PC-9 (cell line): ENCODE results near the gene TESMIN. TPM values are rescaled to one million over a fixed set of nuclear protein-coding genes. Genes with fewer than 3 reads are reported as not detected.

Experiments
- BruUV-seq: library from RNA; stranded (reverse); fragments of 400-500 nt; replicated peaks from 2 replicates; lab custom pipeline; 2021; lab: Mats Ljungman, UMichigan
- CTCF ChIA-PET: fragments of 300-600 bp; sonication (Branson Sonifier 250); formaldehyde crosslinking; loops from one replicate; lab custom pipeline; 2022; ENCODE audit warnings: antibody characterized with exemption; lab: Charles Lee
- POLR2A ChIA-PET: fragments of 300-600 bp; sonication (Branson Sonifier 250); formaldehyde crosslinking; loops from one replicate; lab custom pipeline; 2022; ENCODE audit warnings: antibody characterized with exemption; ENCODE audit not compliant: unreplicated experiment; lab: Charles Lee
- DNase-seq, 2 experiments: peaks; one replicate each; pipeline versions ENCODE4 v3.0.0 to v3.0.0-alpha.2; 2015 to 2022; ENCODE audit warnings: mixed read lengths in 1 of 2
- H2AFZ ChIP-seq: fragments of 200-600 bp; sonication (generic); 2 replicates; pipeline ENCODE4 v1.8.1; 2017; ENCODE audit warnings: antibody characterized with exemption
- H3F3A ChIP-seq: fragments of 200-600 bp; sonication (generic); 2 replicates; pipeline ENCODE4 v1.8.1; 2017; ENCODE audit warnings: antibody characterized with exemption, mild to moderate bottlenecking, low read depth; ENCODE audit not compliant: insufficient read depth
- H3K27ac ChIP-seq: fragments of 200-600 bp; sonication (generic); 2 replicates; pipeline ENCODE4 v1.6.1; 2016; ENCODE audit warnings: mixed run types
- H3K27me3 ChIP-seq: fragments of 200-600 bp; sonication (generic); 2 replicates; pipeline ENCODE4 v1.6.1; 2016; ENCODE audit warnings: low read depth, mixed run types; ENCODE audit not compliant: insufficient read depth
- H3K36me3 ChIP-seq: fragments of 200-600 bp; sonication (generic); 2 replicates; pipeline ENCODE4 v1.6.1; 2016; ENCODE audit warnings: low read depth, mixed run types
- H3K4me1 ChIP-seq: fragments of 200-600 bp; sonication (generic); replicated peaks from 2 replicates; pipeline ENCODE4 v1.6.1; 2016; ENCODE audit warnings: mixed run types; ENCODE audit not compliant: insufficient read depth
- H3K4me2 ChIP-seq: fragments of 200-600 bp; sonication (generic); 2 replicates; pipeline ENCODE4 v1.6.1; 2017; ENCODE audit warnings: mixed run types
- H3K4me3 ChIP-seq: fragments of 200-600 bp; sonication (generic); 2 replicates; pipeline ENCODE4 v1.6.1; 2016; ENCODE audit warnings: mixed run types
- H3K79me2 ChIP-seq: fragments of 200-600 bp; sonication (generic); 2 replicates; pipeline ENCODE4 v1.6.1; 2017; ENCODE audit warnings: low read depth, mixed run types
- H3K9me2 ChIP-seq: fragments of 200-600 bp; sonication (generic); 2 replicates; pipeline ENCODE4 v1.8.1; 2017; ENCODE audit warnings: mild to moderate bottlenecking; ENCODE audit not compliant: insufficient read depth
- H3K9me3 ChIP-seq: fragments of 200-600 bp; sonication (generic); 2 replicates; pipeline ENCODE4 v1.8.1; 2016; ENCODE audit warnings: low read depth; ENCODE audit not compliant: insufficient read depth
- H4K20me1 ChIP-seq: fragments of 200-600 bp; sonication (generic); 2 replicates; pipeline ENCODE4 v1.8.1; 2017; ENCODE audit not compliant: insufficient read depth
- EZH2 ChIP-seq: fragments of 200-600 bp; sonication (generic); IDR thresholded peaks from 2 replicates; pipeline ENCODE4 v1.8.0; 2017; ENCODE audit warnings: antibody characterized with exemption, low read depth
- intact Hi-C: fragments of 100-400 bp; cut with micrococcal nuclease; formaldehyde crosslinking; loops from one replicate; pipeline ENCODE4 v1.10.0; 2022; ENCODE audit not compliant: unreplicated experiment
- total RNA-seq: library from RNA; stranded (reverse); gene quantifications from 2 replicates; pipeline ENCODE4 v1.2.3, GENCODE V29; 2021
- TF ChIP-seq, protein P1 (sequence below): fragments of 200-600 bp; sonication (generic); conservative IDR thresholded peaks from 2 replicates; pipeline ENCODE4 v1.6.1; 2017; ENCODE audit warnings: mixed run types, antibody characterized with exemption, mild to moderate bottlenecking, moderate library complexity

TESMIN gene
- total RNA-seq, 1 experiment from 2014 or later = 23.9 TPM

DNA sequence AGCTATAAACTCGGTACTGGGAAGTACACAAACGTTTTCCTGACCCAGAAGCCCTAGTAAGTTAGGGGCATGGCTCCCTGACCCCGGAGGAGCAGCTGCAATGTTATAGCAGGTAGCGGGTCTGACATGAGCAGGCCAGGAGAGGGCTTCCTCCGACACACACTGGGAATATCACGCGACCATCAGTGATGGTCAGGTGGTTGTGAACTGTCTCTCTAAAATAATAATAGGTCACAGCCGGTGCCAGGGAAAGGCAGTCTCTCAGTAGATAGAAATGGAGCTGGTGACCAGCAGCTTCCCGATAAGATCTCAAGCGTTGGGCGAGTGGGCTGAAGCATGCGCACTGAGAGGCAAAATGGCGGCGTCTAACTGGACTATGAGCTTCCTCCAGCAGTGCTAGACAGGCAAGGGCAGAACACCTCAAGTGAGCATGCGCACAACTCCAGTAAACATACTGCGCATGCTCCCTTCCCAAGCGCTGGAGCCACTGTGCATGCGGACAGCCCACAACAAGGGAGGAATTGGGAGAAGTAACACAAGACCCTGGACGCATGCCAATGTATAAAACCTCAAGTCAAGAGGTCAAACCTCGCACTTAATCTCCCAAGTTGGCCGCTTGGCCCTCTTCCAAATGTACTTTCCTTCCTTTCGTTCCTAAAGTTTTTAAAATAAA, 22.3 kb upstream of the TESMIN start:
- Histone ChIP-seq H3K9me3 (no peaks in the 10 kb centered on the region), H3K27ac (no peak overlapping the region), H3K27me3 (no peaks in the 10 kb centered on the region), H3K4me2 (no peak overlapping the region), H2AFZ (no peak overlapping the region), H3K36me3 (0 out of 2 replicates have a peak, but pooled peaks cover 5% of the 10 kb centered on the region), H3K4me1 (peaks cover 29% of the 10 kb centered on the region), H3K4me3 (no peak overlapping the region), H3K9me2 (no peaks in the 10 kb centered on the region), H3F3A (peaks cover 34% of the 10 kb centered on the region), H3K79me2 (no peaks in the 10 kb centered on the region), H4K20me1 (no peaks in the 10 kb centered on the region)
- POLR2A ChIA-PET = no interaction called here
- BruUV-seq = no TSS peak
- DNase-seq = no peak
- intact Hi-C loops = no loop called here
- CTCF ChIA-PET = no interaction called here
- TF ChIP-seq EZH2 = no peak
- TF ChIP-seq, protein P1, sequence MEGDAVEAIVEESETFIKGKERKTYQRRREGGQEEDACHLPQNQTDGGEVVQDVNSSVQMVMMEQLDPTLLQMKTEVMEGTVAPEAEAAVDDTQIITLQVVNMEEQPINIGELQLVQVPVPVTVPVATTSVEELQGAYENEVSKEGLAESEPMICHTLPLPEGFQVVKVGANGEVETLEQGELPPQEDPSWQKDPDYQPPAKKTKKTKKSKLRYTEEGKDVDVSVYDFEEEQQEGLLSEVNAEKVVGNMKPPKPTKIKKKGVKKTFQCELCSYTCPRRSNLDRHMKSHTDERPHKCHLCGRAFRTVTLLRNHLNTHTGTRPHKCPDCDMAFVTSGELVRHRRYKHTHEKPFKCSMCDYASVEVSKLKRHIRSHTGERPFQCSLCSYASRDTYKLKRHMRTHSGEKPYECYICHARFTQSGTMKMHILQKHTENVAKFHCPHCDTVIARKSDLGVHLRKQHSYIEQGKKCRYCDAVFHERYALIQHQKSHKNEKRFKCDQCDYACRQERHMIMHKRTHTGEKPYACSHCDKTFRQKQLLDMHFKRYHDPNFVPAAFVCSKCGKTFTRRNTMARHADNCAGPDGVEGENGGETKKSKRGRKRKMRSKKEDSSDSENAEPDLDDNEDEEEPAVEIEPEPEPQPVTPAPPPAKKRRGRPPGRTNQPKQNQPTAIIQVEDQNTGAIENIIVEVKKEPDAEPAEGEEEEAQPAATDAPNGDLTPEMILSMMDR = no peak

DNA sequence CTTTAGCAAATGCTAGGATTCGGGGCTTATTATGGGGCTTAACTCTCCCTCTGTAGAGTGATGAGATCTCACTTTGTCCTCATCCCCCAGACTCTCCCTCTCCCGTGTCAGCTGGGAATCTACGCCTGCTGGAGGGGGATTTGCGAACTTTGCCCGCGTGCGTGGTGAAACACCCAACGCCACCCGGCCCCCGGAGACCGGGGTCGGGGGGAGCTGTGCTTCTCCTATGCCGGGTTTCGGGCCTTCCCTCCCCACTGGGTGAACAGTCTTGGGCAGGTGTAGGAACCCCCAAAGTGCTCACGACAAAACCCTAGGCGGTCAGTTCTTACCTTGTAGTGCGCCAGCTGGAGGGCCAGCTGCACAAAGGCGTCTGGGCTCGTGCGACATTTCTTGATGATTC, 21.6 kb upstream of the TESMIN start:
- ChIA-PET CTCF (no interaction called here), POLR2A (no interaction called here)
- no peak overlapping the region for H3K4me3 ChIP-seq
- H3K79me2 ChIP-seq = no peaks in the 10 kb centered on the region
- H3K4me1 ChIP-seq = peaks cover 29% of the 10 kb centered on the region
- no peak overlapping the region for H3K4me2 ChIP-seq
- no peaks in the 10 kb centered on the region for H3K9me2 ChIP-seq
- TF ChIP-seq, protein P1 = no peak
- no peak for TF ChIP-seq EZH2
- H3K36me3 ChIP-seq = 0 out of 2 replicates have a peak, but pooled peaks cover 5% of the 10 kb centered on the region
- H3F3A ChIP-seq = peaks cover 33% of the 10 kb centered on the region
- H3K9me3 ChIP-seq = no peaks in the 10 kb centered on the region
- intact Hi-C loops = no loop called here
- H2AFZ ChIP-seq = no peak overlapping the region
- no peaks in the 10 kb centered on the region for H4K20me1 ChIP-seq
- H3K27me3 ChIP-seq = no peaks in the 10 kb centered on the region
- BruUV-seq = no TSS peak
- no peak overlapping the region for H3K27ac ChIP-seq
- no peak for DNase-seq

DNA sequence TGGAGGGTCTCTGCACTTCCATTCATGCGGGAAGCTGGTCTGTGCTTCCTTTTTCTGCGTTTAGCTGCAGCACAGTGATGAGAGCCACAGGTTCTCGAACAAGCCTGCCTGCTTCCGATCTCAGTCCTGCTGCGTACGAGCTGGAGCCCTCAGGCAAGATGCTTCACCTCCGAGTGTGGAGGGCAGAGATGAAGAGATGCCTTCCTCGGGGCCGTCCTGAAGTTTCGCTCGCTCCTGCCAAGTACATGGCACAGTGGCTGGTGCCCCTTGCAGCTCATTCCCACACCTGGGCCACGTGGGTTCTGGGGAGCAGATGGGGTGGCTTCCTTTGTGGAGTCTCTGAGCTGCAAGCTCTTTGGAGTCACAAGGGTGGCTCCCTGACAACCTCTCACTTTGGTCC, 19.5 kb upstream of the TESMIN start:
- 0 out of 2 replicates have a peak, but pooled peaks cover 5% of the 10 kb centered on the region for H3K36me3 ChIP-seq
- ChIA-PET POLR2A (no interaction called here), CTCF (no interaction called here)
- H3K27ac ChIP-seq = no peak overlapping the region
- H3K9me3 ChIP-seq = no peaks in the 10 kb centered on the region
- no peaks in the 10 kb centered on the region for H3K79me2 ChIP-seq
- DNase-seq = no peak
- peaks cover 16% of the 10 kb centered on the region for H3F3A ChIP-seq
- peaks cover 10% of the 10 kb centered on the region; the same call in 1 of the 2 replicates for H3K4me1 ChIP-seq
- no TSS peak for BruUV-seq
- no peaks in the 10 kb centered on the region for H3K9me2 ChIP-seq
- H4K20me1 ChIP-seq = no peaks in the 10 kb centered on the region
- no peaks in the 10 kb centered on the region for H3K27me3 ChIP-seq
- no peak for TF ChIP-seq EZH2
- TF ChIP-seq, protein P1 = no peak
- H3K4me3 ChIP-seq = no peak overlapping the region
- no peak overlapping the region for H3K4me2 ChIP-seq
- no peak overlapping the region for H2AFZ ChIP-seq
- intact Hi-C loops = no loop called here
